ENCODE data around the gene ARL10. TPM values are rescaled to one million over a fixed set of nuclear protein-coding genes. Genes with fewer than 3 reads are reported as not detected.

ARL10 gene
- polyA plus RNA-seq, 3 donors, result 0.04 to 0.93 TPM; not detected in 1

DNA sequence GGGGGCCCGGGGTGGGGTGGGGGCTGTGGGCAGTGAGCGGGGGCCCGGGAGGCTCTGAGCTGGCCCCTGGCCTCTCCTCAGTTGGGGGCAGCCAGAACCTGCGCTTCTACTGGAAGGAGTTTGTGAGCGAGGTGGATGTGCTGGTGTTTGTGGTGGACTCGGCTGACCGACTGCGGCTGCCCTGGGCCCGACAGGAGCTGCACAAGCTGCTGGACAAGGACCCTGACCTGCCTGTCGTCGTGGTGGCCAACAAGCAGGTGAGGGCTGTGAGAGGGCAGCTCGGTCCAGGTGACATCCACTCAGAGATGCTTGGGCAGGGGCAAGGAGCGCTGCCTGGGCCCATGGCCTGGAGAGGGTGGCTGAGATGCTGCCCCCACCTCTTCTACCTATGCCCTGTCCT lies 3.4 kb downstream of the ARL10 start:
- Histone ChIP-seq H3K79me2 (ENCODE audit: insufficient read depth, low read length) (no peaks in the 10 kb centered on the region), H3K27ac (ENCODE audit: low read depth in 1 of 2, low read length in 2 of 2) (no peak overlapping the region), H2AFZ (ENCODE audit: insufficient read depth, low read depth, low read length, poor library complexity, severe bottlenecking) (no peak overlapping the region), H3K4me3 (replicated peaks in 1 of 3; ENCODE audit: low read depth in 2 of 3, low read length in 3 of 3) (no peak overlapping the region), H3K4me2 (replicated peaks; ENCODE audit: extremely low read depth, low read length, poor library complexity, severe bottlenecking) (no peak overlapping the region), H3K9me3 (replicated peaks in 1 of 2; ENCODE audit: control insufficient read depth in 1 of 2, insufficient read depth in 1 of 2, low read length in 2 of 2) (no peaks in the 10 kb centered on the region), H4K20me1 (ENCODE audit: insufficient read depth, low read length) (no peaks in the 10 kb centered on the region), H3K9ac (ENCODE audit: insufficient read depth, low read length, poor library complexity, severe bottlenecking) (no peak overlapping the region), H3K27me3 (ENCODE audit: control insufficient read depth in 2 of 2, insufficient read depth in 2 of 2, low read length in 2 of 2) (peaks cover 20 to 40% of the 10 kb centered on the region in 2 donors), H3K4me1 (ENCODE audit: control insufficient read depth in 1 of 2, insufficient read depth in 2 of 2, low read length in 2 of 2) (peaks cover 22 to 38% of the 10 kb centered on the region in 2 donors), H3K36me3 (replicated peaks in 1 of 2; ENCODE audit: control insufficient read depth in 1 of 2, insufficient read depth in 2 of 2, low read length in 2 of 2) (no peaks in the 10 kb centered on the region)
- WGBS (ENCODE audit: insufficient coverage), result 98% methylated on average over 11 of the region's 13 CpGs
- no peak for DNase-seq
- Mint-ChIP-seq H3K27me3 (ENCODE audit: low read depth in 3 of 3) (peaks cover 32 to 45% (median 36%) of the 10 kb centered on the region in 3 donors), H3K9me3 (peaks cover 0 to 20% (median 4%) of the 10 kb centered on the region in 7 donors), H3K36me3 (peaks cover 0 to 3% of the 10 kb centered on the region in 2 donors), H3K27ac (no peak overlapping the region), H3K4me3 (no peak overlapping the region), H3K4me1 (peaks cover 23% of the 10 kb centered on the region)
- intact Hi-C loops (cut with micrococcal nuclease), result no loop called here
- TF ChIP-seq, protein P1, sequence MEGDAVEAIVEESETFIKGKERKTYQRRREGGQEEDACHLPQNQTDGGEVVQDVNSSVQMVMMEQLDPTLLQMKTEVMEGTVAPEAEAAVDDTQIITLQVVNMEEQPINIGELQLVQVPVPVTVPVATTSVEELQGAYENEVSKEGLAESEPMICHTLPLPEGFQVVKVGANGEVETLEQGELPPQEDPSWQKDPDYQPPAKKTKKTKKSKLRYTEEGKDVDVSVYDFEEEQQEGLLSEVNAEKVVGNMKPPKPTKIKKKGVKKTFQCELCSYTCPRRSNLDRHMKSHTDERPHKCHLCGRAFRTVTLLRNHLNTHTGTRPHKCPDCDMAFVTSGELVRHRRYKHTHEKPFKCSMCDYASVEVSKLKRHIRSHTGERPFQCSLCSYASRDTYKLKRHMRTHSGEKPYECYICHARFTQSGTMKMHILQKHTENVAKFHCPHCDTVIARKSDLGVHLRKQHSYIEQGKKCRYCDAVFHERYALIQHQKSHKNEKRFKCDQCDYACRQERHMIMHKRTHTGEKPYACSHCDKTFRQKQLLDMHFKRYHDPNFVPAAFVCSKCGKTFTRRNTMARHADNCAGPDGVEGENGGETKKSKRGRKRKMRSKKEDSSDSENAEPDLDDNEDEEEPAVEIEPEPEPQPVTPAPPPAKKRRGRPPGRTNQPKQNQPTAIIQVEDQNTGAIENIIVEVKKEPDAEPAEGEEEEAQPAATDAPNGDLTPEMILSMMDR (IDR thresholded peaks at IDR 0.05), result no peak

DNA sequence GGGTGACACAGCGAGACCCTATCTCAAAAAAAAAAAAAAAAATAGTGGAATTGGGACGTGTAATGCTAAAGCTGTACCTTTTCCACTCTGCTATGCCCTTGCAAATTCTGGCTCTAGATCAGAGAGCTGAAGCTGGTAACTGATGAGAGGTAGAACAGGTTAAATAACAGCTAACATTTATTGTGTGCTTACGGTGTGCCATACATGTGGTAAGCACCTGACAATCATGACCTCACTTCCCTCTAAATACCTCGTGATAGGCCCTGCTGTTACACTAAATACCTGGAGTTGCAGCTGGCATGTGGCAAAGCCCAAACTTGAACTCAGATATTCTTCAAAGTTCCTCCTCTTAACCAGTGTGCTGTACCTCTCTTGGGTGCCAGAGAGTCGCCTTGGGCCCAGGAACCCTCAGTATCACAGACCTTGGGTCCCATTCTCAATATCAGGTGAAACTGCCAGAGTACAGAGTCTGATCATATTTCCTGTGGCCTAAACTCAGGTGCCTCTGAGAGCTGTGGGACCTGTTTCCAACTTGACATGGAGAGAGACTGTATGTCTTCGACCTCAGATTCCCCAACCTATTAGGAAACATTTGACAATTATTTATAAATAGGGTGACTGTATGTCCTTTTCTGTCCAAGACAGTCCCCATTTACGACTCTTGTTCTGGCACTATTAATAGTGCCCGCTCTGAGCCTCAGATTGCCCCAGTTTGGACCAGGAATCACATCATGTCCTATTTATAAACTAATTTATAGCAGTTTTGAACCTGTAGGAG lies 4.8 kb downstream of the ARL10 start:
- no peaks in the 10 kb centered on the region for H4K20me1 ChIP-seq (ENCODE audit: insufficient read depth, low read length)
- Mint-ChIP-seq H3K36me3 (peaks cover 0 to 3% of the 10 kb centered on the region in 2 donors), H3K4me3 (no peak overlapping the region), H3K9me3 (peaks cover 0 to 11% (median 2%) of the 10 kb centered on the region in 7 donors), H3K27me3 (ENCODE audit: low read depth in 3 of 3) (peaks cover 19 to 31% (median 22%) of the 10 kb centered on the region in 3 donors), H3K27ac (peak overlapping the region in 1 of 7 donors; percentile 10), H3K4me1 (peaks cover 18% of the 10 kb centered on the region)
- no peaks in the 10 kb centered on the region for H3K36me3 ChIP-seq (replicated peaks in 1 of 2; ENCODE audit: control insufficient read depth in 1 of 2, insufficient read depth in 2 of 2, low read length in 2 of 2)
- WGBS (ENCODE audit: insufficient coverage), result 81% methylated on average over 2 of the region's 8 CpGs
- H3K27ac ChIP-seq (ENCODE audit: low read depth in 1 of 2, low read length in 2 of 2), result no peak overlapping the region
- H3K4me3 ChIP-seq (replicated peaks in 1 of 3; ENCODE audit: low read depth in 2 of 3, low read length in 3 of 3), result no peak overlapping the region
- peaks cover 18 to 33% of the 10 kb centered on the region in 2 donors for H3K4me1 ChIP-seq (ENCODE audit: control insufficient read depth in 1 of 2, insufficient read depth in 2 of 2, low read length in 2 of 2)
- TF ChIP-seq, protein P1 (IDR thresholded peaks at IDR 0.05), result no peak
- no peak overlapping the region for H2AFZ ChIP-seq (ENCODE audit: insufficient read depth, low read depth, low read length, poor library complexity, severe bottlenecking)
- H3K79me2 ChIP-seq (ENCODE audit: insufficient read depth, low read length), result no peaks in the 10 kb centered on the region
- no peak overlapping the region for H3K9ac ChIP-seq (ENCODE audit: insufficient read depth, low read length, poor library complexity, severe bottlenecking)
- intact Hi-C loops (cut with micrococcal nuclease), result no loop called here
- no peak overlapping the region for H3K4me2 ChIP-seq (replicated peaks; ENCODE audit: extremely low read depth, low read length, poor library complexity, severe bottlenecking)
- no peak for DNase-seq
- peaks cover 13 to 27% of the 10 kb centered on the region in 2 donors for H3K27me3 ChIP-seq (ENCODE audit: control insufficient read depth in 2 of 2, insufficient read depth in 2 of 2, low read length in 2 of 2)
- no peaks in the 10 kb centered on the region for H3K9me3 ChIP-seq (replicated peaks in 1 of 2; ENCODE audit: control insufficient read depth in 1 of 2, insufficient read depth in 1 of 2, low read length in 2 of 2)
